Thoracic aorta (tissue), 2 donors: ENCODE results near the gene BRMS1. TPM values are rescaled to one million over a fixed set of nuclear protein-coding genes. Genes with fewer than 3 reads are reported as not detected.

ENCODE experiments used
- ATAC-seq: fragments of 150-250 bp; one replicate; pipeline ENCODE4 v1.8.0; 2017; ENCODE audit warnings: low read depth; ENCODE audit not compliant: insufficient number of reproducible peaks, low FRiP score
- DNase-seq: peaks from one replicate; pipeline ENCODE4 v3.0.0-alpha.2; 2020; ENCODE audit warnings: low spot score
- H3K27ac ChIP-seq, 2 donors: fragments of 200-600 bp; sonication (generic); 1 replicate in 1 of 2; 2 replicates in 1 of 2; pipeline ENCODE4 v1.5.1; 2016; ENCODE audit warnings: mild to moderate bottlenecking in 2 of 2, moderate library complexity in 2 of 2
- H3K27me3 ChIP-seq: fragments of 200-600 bp; sonication (generic); replicated peaks from 2 replicates; pipeline ENCODE4 v1.6.0; 2016; ENCODE audit warnings: mild to moderate bottlenecking; ENCODE audit not compliant: insufficient read depth
- H3K36me3 ChIP-seq: fragments of 200-600 bp; sonication (generic); one replicate; pipeline ENCODE4 v1.5.1; 2016
- H3K4me1 ChIP-seq, 2 donors: fragments of 200-600 bp; sonication (generic); 1 replicate in 1 of 2; 2 replicates in 1 of 2; pipeline versions ENCODE4 v1.5.1 to v1.6.0; 2016; ENCODE audit warnings: low read depth in 2 of 2, mild to moderate bottlenecking in 1 of 2; ENCODE audit not compliant: control insufficient read depth in 1 of 2
- H3K4me3 ChIP-seq: fragments of 200-600 bp; sonication (generic); 2 replicates; pipeline ENCODE4 v1.5.1; 2016; ENCODE audit warnings: mild to moderate bottlenecking
- H3K9me3 ChIP-seq: fragments of 200-600 bp; sonication (generic); 2 replicates; pipeline ENCODE4 v1.5.1; 2016
- total RNA-seq, 2 donors: library from RNA; depleted of rRNA; stranded (reverse); fragments of >200 nt; gene quantifications; one replicate each; pipeline versions ENCODE4 v1.1.0 to v1.2.3, GENCODE V29; 2016
- TF ChIP-seq, protein P1 (sequence below): fragments of 200-600 bp; sonication (generic); IDR thresholded peaks from one replicate; pipeline ENCODE4 v1.5.1; 2019; ENCODE audit warnings: antibody characterized with exemption

Gene BRMS1, protein sequence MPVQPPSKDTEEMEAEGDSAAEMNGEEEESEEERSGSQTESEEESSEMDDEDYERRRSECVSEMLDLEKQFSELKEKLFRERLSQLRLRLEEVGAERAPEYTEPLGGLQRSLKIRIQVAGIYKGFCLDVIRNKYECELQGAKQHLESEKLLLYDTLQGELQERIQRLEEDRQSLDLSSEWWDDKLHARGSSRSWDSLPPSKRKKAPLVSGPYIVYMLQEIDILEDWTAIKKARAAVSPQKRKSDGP
- total RNA-seq: 10 to 100 TPM; 35.0 to 48.1 TPM

DNA sequence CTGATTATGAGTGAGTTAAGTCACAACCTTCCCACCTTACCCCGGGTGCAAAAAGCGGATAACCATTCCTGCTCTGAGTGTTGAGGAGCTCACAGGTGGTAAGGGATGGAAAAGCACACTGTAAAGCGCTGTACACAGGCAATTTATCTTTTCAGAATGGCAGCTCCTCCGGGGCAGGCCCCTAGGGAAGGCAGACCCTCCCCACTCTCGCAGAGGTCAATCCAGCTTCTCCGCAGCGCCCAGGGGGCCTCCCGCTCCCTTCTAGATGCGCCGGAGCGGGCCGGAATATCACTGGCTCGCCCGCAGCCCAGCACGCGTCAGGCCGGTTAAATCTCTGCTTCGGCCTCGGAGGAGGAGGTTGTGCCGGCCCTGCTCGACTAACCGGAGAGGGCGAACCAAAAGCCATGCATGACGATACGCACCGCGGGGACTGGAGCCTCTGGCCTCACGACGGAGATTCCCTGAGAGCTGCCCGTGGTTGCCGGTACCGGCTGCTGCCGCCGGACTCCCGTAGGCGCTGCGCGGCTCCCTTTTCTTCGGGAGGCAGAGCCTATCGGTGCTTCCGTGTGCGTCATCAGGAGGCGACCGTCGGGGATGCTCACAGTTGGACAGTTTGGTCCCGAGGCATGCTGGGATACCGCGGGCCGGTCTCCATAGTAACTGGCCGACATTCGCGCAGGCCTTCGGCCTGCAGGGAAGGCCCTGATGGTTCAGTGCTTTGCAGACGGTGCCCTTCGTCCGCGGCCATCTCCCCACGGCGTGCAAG lies at the start of gene BRMS1:
TSS of gene BRMS1 (minus strand) at position 555 of the 766 bp plus-strand sequence. CDS start 2,870 bp downstream, outside the sequence.
- Histone ChIP-seq H3K27me3 (no peaks in the 10 kb centered on the region), H3K4me3 (peak within 1 kb of the TSS; percentile 91), H3K9me3 (no peaks in the 10 kb centered on the region), H3K36me3 (peaks cover 20% of the 10 kb centered on the region), H3K27ac (peak within 1 kb of the TSS; percentile 79 to 84), H3K4me1 (peaks cover 25 to 41% of the 10 kb centered on the region in 2 donors)
- TF ChIP-seq, protein P1, sequence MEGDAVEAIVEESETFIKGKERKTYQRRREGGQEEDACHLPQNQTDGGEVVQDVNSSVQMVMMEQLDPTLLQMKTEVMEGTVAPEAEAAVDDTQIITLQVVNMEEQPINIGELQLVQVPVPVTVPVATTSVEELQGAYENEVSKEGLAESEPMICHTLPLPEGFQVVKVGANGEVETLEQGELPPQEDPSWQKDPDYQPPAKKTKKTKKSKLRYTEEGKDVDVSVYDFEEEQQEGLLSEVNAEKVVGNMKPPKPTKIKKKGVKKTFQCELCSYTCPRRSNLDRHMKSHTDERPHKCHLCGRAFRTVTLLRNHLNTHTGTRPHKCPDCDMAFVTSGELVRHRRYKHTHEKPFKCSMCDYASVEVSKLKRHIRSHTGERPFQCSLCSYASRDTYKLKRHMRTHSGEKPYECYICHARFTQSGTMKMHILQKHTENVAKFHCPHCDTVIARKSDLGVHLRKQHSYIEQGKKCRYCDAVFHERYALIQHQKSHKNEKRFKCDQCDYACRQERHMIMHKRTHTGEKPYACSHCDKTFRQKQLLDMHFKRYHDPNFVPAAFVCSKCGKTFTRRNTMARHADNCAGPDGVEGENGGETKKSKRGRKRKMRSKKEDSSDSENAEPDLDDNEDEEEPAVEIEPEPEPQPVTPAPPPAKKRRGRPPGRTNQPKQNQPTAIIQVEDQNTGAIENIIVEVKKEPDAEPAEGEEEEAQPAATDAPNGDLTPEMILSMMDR: peak; percentile 38
- peak; percentile 95 for DNase-seq
- ATAC-seq: peak; percentile 84

DNA sequence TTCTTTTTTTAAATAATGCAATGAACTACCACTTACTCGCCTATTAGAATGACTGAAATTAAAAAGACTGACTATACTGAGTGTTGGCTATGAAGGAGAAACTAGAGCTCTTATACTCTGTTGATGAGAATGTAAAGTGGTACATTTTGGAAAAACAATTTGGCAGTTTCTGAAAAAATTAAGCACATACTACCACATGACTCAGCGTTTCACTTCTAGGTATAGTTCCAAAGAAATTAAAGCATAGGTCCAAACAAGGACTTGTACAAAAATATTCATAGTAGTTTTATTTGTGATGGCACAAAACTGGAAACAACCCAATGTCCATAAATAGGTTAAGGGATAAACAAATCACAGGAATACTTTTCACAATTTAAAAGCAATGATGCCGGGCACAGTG lies 49.0 kb upstream of the BRMS1 start:
- Histone ChIP-seq H3K36me3 (no peaks in the 10 kb centered on the region), H3K4me3 (no peak overlapping the region), H3K27ac (no peak overlapping the region), H3K27me3 (no peaks in the 10 kb centered on the region), H3K9me3 (no peaks in the 10 kb centered on the region), H3K4me1 (no peaks in the 10 kb centered on the region)
- DNase-seq (no peak), ATAC-seq (no peak)
- TF ChIP-seq, protein P1: no peak

DNA sequence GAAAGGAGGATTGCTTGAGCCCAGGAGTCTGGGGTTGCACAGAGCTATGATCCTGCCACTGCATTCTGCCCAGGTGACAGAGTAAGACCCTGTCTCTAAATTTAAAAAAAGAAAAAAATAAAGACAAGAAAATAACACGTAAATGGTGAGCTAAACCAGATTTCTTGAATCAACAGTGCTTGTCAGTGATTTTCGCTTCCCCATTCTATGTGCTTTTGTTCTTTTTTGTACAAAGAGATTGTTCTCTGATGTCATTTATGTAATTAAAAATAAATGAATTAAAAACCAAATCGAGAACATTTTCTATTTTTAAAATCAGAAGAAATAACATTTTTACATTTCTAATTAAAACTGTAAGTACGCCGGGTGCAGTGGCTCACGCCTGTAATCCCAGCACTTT lies 46.4 kb upstream of the BRMS1 start:
- ATAC-seq (no peak), DNase-seq (no peak)
- no peaks in the 10 kb centered on the region for H3K36me3 ChIP-seq
- H3K27ac ChIP-seq: no peak overlapping the region
- peaks cover 0 to under 1% of the 10 kb centered on the region in 2 donors for H3K4me1 ChIP-seq
- TF ChIP-seq, protein P1: no peak
- no peaks in the 10 kb centered on the region for H3K27me3 ChIP-seq
- no peaks in the 10 kb centered on the region for H3K9me3 ChIP-seq
- no peak overlapping the region for H3K4me3 ChIP-seq

DNA sequence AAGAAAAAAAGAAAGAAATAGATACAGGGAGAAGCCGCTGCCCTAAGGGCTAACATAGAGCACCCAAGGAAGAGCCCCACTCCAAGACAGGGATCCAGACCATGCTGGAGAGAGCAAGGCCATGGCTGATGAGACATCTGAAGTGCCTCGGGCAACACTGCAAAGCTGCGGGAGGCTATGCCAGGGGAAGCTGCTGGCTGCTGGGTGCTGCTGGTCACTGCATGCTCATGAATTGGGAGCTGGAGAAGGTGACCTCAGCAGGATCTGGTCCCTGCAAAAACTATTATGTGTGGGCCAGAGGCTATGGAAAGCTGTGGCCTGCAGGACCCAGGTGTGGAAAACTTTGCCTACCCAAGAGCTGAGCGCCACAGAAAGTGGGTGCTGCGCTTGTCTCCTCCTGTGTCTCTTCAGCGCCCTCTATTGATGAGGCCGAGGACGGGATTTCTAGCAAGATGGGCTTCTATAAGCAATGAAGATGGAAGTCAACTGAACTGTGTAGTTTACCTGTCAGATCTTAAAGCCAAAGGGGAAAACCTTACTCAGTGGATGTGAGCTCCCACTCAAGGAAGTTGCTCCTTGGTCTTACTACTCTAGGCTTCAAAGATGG lies 44.0 kb upstream of the BRMS1 start:
- ATAC-seq (no peak), DNase-seq (no peak)
- TF ChIP-seq, protein P1: peak; percentile 41

More for the DNA sequence above, 44.0 kb upstream of the BRMS1 start:
- Histone ChIP-seq H3K27ac (no peak overlapping the region), H3K4me1 (peaks cover 0 to 6% of the 10 kb centered on the region in 2 donors), H3K27me3 (no peaks in the 10 kb centered on the region), H3K9me3 (no peaks in the 10 kb centered on the region), H3K4me3 (no peak overlapping the region), H3K36me3 (no peaks in the 10 kb centered on the region)
